H1 (cell line): Measurements from ENCODE around the gene PIWIL1. TPM values are rescaled to one million over a fixed set of nuclear protein-coding genes. Genes with fewer than 3 reads are reported as not detected.

Experiments
- CTCF ChIA-PET: fragments of 300-600 bp; sonication (Branson Sonifier 250); formaldehyde crosslinking; loops from one replicate; lab custom pipeline; 2021; ENCODE audit not compliant: partially characterized antibody; lab: Charles Lee
- POLR2A ChIA-PET: fragments of 300-600 bp; sonication (Branson Sonifier 250); formaldehyde crosslinking; loops from one replicate; lab custom pipeline; 2021; ENCODE audit warnings: inconsistent platforms; ENCODE audit not compliant: partially characterized antibody; lab: Charles Lee
- DNase-seq, 2 experiments: peaks; one replicate each; pipeline versions ENCODE4 v3.0.0 to v3.0.0-alpha.2; 2010 to 2022; ENCODE audit warnings: low spot score in 2 of 2, low read depth in 1 of 2, mixed read lengths in 1 of 2
- FAIRE-seq: peaks from 2 replicates; lab custom pipeline; 2011; peaks lifted over from hg19 to GRCh38; lab: Jason Lieb, UNC
- H2AFZ ChIP-seq: 2 replicates; pipeline ENCODE4 v1.8.1; 2012; ENCODE audit warnings: low read length, inconsistent platforms
- H2AK5ac ChIP-seq: 2 replicates; pipeline ENCODE4 v1.6.1; 2013; ENCODE audit warnings: low read depth, low read length
- H2BK120ac ChIP-seq: replicated peaks from 2 replicates; pipeline ENCODE3; 2013; ENCODE audit warnings: low read depth, low read length, inconsistent platforms
- H2BK12ac ChIP-seq: 2 replicates; pipeline ENCODE4 v1.6.1; 2013; ENCODE audit warnings: low read depth, low read length
- H2BK15ac ChIP-seq: 2 replicates; pipeline ENCODE4 v1.6.1; 2013; ENCODE audit warnings: low read length
- H2BK20ac ChIP-seq: 2 replicates; pipeline ENCODE4 v1.6.1; 2013; ENCODE audit warnings: low read length
- H2BK5ac ChIP-seq: 2 replicates; pipeline ENCODE4 v1.6.1; 2013; ENCODE audit warnings: low read depth, low read length
- H3K14ac ChIP-seq: 2 replicates; pipeline ENCODE4 v1.6.1; 2013; ENCODE audit warnings: inconsistent platforms; ENCODE audit not compliant: insufficient read length
- H3K18ac ChIP-seq: 2 replicates; pipeline ENCODE4 v1.6.1; 2013; ENCODE audit warnings: low read length; ENCODE audit errors: extremely low read depth
- H3K23ac ChIP-seq: 2 replicates; pipeline ENCODE4 v1.6.1; 2013; ENCODE audit warnings: inconsistent platforms; ENCODE audit not compliant: insufficient read length
- H3K23me2 ChIP-seq: 2 replicates; pipeline ENCODE4 v1.6.1; 2013; ENCODE audit warnings: low read depth, low read length
- H3K27ac ChIP-seq: 2 replicates; pipeline ENCODE4 v1.6.1; 2011; ENCODE audit warnings: low read depth, low read length, inconsistent platforms
- H3K27me3 ChIP-seq, 4 experiments: replicated peaks in 1 of 4; 1 replicate in 1 of 4; 2 replicates in 3 of 4; pipeline versions ENCODE4 v1.6.1 to v1.8.1; 2011 to 2013; ENCODE audit warnings: low read length in 3 of 4, mild to moderate bottlenecking in 3 of 4, inconsistent platforms in 2 of 4, mixed read lengths in 2 of 4, moderate library complexity in 1 of 4; ENCODE audit not compliant: control insufficient read depth in 3 of 4, insufficient read depth in 3 of 4; ENCODE audit errors: extremely low read depth in 1 of 4
- H3K36me3 ChIP-seq, 4 experiments: 2 replicates each; pipeline versions ENCODE4 v1.6.1 to v1.8.1; 2011 to 2013; ENCODE audit warnings: mild to moderate bottlenecking in 4 of 4, low read length in 3 of 4, moderate library complexity in 2 of 4, control low read depth in 1 of 4, inconsistent platforms in 1 of 4; ENCODE audit not compliant: insufficient read depth in 4 of 4, control insufficient read depth in 2 of 4
- H3K4ac ChIP-seq: replicated peaks from 2 replicates; pipeline ENCODE3; 2013; ENCODE audit warnings: low read length, low read depth, mixed read lengths, inconsistent platforms; ENCODE audit not compliant: insufficient read length
- H3K4me1 ChIP-seq, 4 experiments: replicated peaks in 1 of 4; 1 replicate in 1 of 4; 2 replicates in 3 of 4; pipeline versions ENCODE4 v1.6.1 to v1.8.1; 2011 to 2013; ENCODE audit warnings: low read length in 3 of 4, inconsistent platforms in 2 of 4, mixed read lengths in 1 of 4; ENCODE audit not compliant: insufficient read depth in 4 of 4, control insufficient read depth in 3 of 4
- H3K4me2 ChIP-seq, 2 experiments: 2 replicates each; pipeline versions ENCODE4 v1.6.1 to v1.8.1; 2011 to 2013; ENCODE audit warnings: low read depth in 2 of 2, low read length in 2 of 2, control low read depth in 1 of 2, inconsistent platforms in 1 of 2, mild to moderate bottlenecking in 1 of 2; ENCODE audit not compliant: insufficient read depth in 1 of 2
- H3K4me3 ChIP-seq, 4 experiments: fragments of 200-600, 300-600 bp in 1 of 4; sonication (generic), shearing (Covaris generic), sonication (Bioruptor Twin) in 1 of 4; 2 replicates each; pipeline versions ENCODE4 v1.5.1 to v1.8.1; 2011 to 2016; ENCODE audit warnings: low read length in 4 of 4, low read depth in 3 of 4, control low read depth in 2 of 4, inconsistent platforms in 2 of 4, mild to moderate bottlenecking in 2 of 4, mixed read lengths in 1 of 4, moderate library complexity in 1 of 4; ENCODE audit not compliant: insufficient read depth in 2 of 4; ENCODE audit errors: extremely low read depth in 1 of 4
- H3K56ac ChIP-seq: replicated peaks from 2 replicates; pipeline ENCODE3; 2013; ENCODE audit warnings: low read depth, mild to moderate bottlenecking, mixed read lengths, low read length, inconsistent platforms; ENCODE audit not compliant: insufficient read length
- H3K79me1 ChIP-seq: 2 replicates; pipeline ENCODE4 v1.6.1; 2013; ENCODE audit warnings: low read depth, low read length, control low read depth
- H3K79me2 ChIP-seq, 2 experiments: 2 replicates each; pipeline versions ENCODE4 v1.6.1 to v1.8.1; 2012 to 2013; ENCODE audit warnings: low read length in 2 of 2, mild to moderate bottlenecking in 2 of 2, inconsistent platforms in 1 of 2; ENCODE audit not compliant: insufficient read depth in 2 of 2, control insufficient read depth in 1 of 2
- H3K9ac ChIP-seq, 4 experiments: replicated peaks in 1 of 4; 1 replicate in 1 of 4; 2 replicates in 3 of 4; pipeline versions ENCODE4 v1.6.1 to v1.8.1; 2011 to 2013; ENCODE audit warnings: low read depth in 3 of 4, low read length in 3 of 4, control low read depth in 2 of 4, mild to moderate bottlenecking in 2 of 4, moderate library complexity in 2 of 4, inconsistent platforms in 1 of 4; ENCODE audit errors: extremely low read depth in 1 of 4
- H3K9me3 ChIP-seq, 2 experiments: 2 replicates each; pipeline versions ENCODE4 v1.6.1 to v1.8.1; 2012 to 2013; ENCODE audit warnings: mild to moderate bottlenecking in 2 of 2, moderate library complexity in 2 of 2, control low read depth in 1 of 2, inconsistent platforms in 1 of 2, low read depth in 1 of 2, low read length in 1 of 2, mixed read lengths in 1 of 2; ENCODE audit not compliant: insufficient read depth in 2 of 2
- H4K20me1 ChIP-seq, 2 experiments: replicated peaks in 1 of 2; 2 replicates each; pipeline versions ENCODE3 to v1.8.1; 2011 to 2013; ENCODE audit warnings: inconsistent platforms in 2 of 2, low read length in 2 of 2, mild to moderate bottlenecking in 1 of 2; ENCODE audit not compliant: insufficient read depth in 2 of 2, control insufficient read depth in 1 of 2
- H4K5ac ChIP-seq: 2 replicates; pipeline ENCODE4 v1.6.1; 2013; ENCODE audit warnings: low read length, low read depth, mixed read lengths, inconsistent platforms; ENCODE audit not compliant: insufficient read length
- H4K8ac ChIP-seq: 2 replicates; pipeline ENCODE4 v1.8.0; 2013; ENCODE audit warnings: mild to moderate bottlenecking, moderate library complexity, low read length, inconsistent platforms; ENCODE audit not compliant: insufficient read depth; ENCODE audit errors: extremely low read depth
- H4K91ac ChIP-seq: replicated peaks from 2 replicates; pipeline ENCODE3; 2013; ENCODE audit warnings: low read length, mixed read lengths, inconsistent platforms; ENCODE audit not compliant: insufficient read length
- BACH1 ChIP-seq: IDR thresholded peaks from 2 replicates; pipeline ENCODE4 v1.6.1; 2012; ENCODE audit warnings: low read length, improper control_type of control experiment
- CTCF ChIP-seq, 3 experiments: IDR thresholded peaks; 1 replicate in 2 of 3; 2 replicates in 1 of 3; pipeline versions ENCODE4 v1.5.1 to v1.6.1; 2011; ENCODE audit warnings: low read length in 3 of 3, mild to moderate bottlenecking in 3 of 3, inconsistent platforms in 2 of 3, low read depth in 1 of 3, moderate library complexity in 1 of 3; ENCODE audit not compliant: insufficient read depth in 1 of 3; ENCODE audit errors: control extremely low read depth in 1 of 3
- FOSL1 ChIP-seq: IDR thresholded peaks from 2 replicates; pipeline ENCODE4 v1.6.1; 2011; ENCODE audit warnings: mild to moderate bottlenecking, low read depth, low read length, moderate library complexity; ENCODE audit not compliant: insufficient read depth
- MAX ChIP-seq: IDR thresholded peaks from 2 replicates; pipeline ENCODE4 v1.6.1; 2012; ENCODE audit warnings: inconsistent platforms
- RAD21 ChIP-seq, 2 experiments: IDR thresholded peaks in 1 of 2; conservative IDR thresholded peaks in 1 of 2; 2 replicates each; pipeline ENCODE4 v1.6.1; 2011; ENCODE audit warnings: low read depth in 2 of 2, low read length in 2 of 2, improper control_type of control experiment in 1 of 2, inconsistent platforms in 1 of 2, mild to moderate bottlenecking in 1 of 2, moderate library complexity in 1 of 2
- WGBS, 2 experiments: shearing (Covaris generic) in 1 of 2; methylation state at CpG; one replicate each; pipeline versions ENCODE4 v1.1.6 to v1.1.7; 2013 to 2015; ENCODE audit warnings: low lambda C conversion rate in 2 of 2, mixed read lengths in 2 of 2, inconsistent platforms in 1 of 2, low coverage in 1 of 2, missing lambda C conversion rate in 1 of 2; ENCODE audit not compliant: insufficient replicate concordance in 2 of 2, insufficient coverage in 1 of 2, insufficient read length in 1 of 2; ENCODE audit errors: extremely low coverage in 1 of 2, missing lambda C conversion rate in 1 of 2; 5-methylcytosine and 5-hydroxymethylcytosine counted together
- polyA plus RNA-seq, 7 experiments: library from polyadenylated mRNA; depleted of rRNA in 3 of 7; stranded (reverse) in 5 of 7; unstranded in 2 of 7; fragments of >200 nt in 5 of 7; fragments of 200-250 nt in 2 of 7; gene quantifications; 1 replicate in 5 of 7; 2 replicates in 1 of 7; 4 replicates in 1 of 7; pipeline versions ENCODE4 v1.2.1 to v1.2.3, GENCODE V29; 2011 to 2013; ENCODE audit warnings: missing spikeins in 2 of 7, mixed read lengths in 2 of 7
- total RNA-seq: library from RNA; stranded (reverse); fragmentation: NEBNext Ultra II Directional; extraction: Animal tissue kit (Norgen Biotek cat#: 25700); gene quantifications from 2 replicates; pipeline ENCODE4 v1.2.1, GENCODE V29; 2021

PIWIL1 gene
- total and polyA plus RNA-seq, 2 of the 8 experiments (the other 6 are each of a cell fraction or from before 2014, with no cell fraction given), result not detected

DNA sequence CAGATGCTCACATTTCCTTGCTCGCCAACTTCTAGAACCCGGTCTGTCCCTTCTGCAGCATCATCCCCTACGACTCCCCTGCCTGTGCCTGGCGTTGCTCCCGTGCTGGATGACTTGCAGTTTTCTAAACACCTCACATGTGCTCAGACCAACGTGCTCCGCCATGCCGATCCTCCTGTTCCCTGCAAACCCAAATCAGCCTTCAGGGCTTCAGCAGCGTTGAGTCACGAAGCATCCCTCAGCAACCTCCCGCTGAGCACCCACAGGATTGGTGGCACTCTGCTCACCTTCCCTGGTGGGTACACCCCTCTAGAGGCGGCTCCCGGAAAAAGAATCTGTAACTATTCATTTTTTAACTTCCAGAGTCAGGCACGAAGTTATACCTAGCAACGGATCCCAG, 2.8 kb upstream of the PIWIL1 start:
- no peak for FAIRE-seq
- H3K18ac ChIP-seq, result no peak overlapping the region
- no peak overlapping the region for H3K23ac ChIP-seq
- no peak overlapping the region for H2AK5ac ChIP-seq
- H3K23me2 ChIP-seq, result no peaks in the 10 kb centered on the region
- H4K8ac ChIP-seq, result no peak overlapping the region; the same call in 1 of the 2 replicates
- H3K27ac ChIP-seq, result no peak overlapping the region
- no peak overlapping the region for H2AFZ ChIP-seq
- no peak overlapping the region for H3K4ac ChIP-seq
- no peaks in the 10 kb centered on the region for H3K79me2 ChIP-seq
- peaks cover 0 to 6% (median 2%) of the 10 kb centered on the region in 4 experiments; a peak in 3 of 7 replicates for H3K27me3 ChIP-seq
- H2BK5ac ChIP-seq, result no peak overlapping the region
- no peak overlapping the region for H3K9ac ChIP-seq
- H4K5ac ChIP-seq, result no peak overlapping the region
- POLR2A ChIA-PET, result no interaction called here
- no peak overlapping the region for H2BK20ac ChIP-seq
- H4K91ac ChIP-seq, result no peak overlapping the region
- no peak overlapping the region for H2BK120ac ChIP-seq
- no peaks in the 10 kb centered on the region for H3K79me1 ChIP-seq
- DNase-seq, result peak in 1 of 2 experiments; percentile 54
- H2BK12ac ChIP-seq, result 0 out of 2 replicates have a peak overlapping the region, but pooled peaks have one; percentile 7
- H3K36me3 ChIP-seq, result no peaks in the 10 kb centered on the region
- H4K20me1 ChIP-seq, result no peaks in the 10 kb centered on the region
- H3K4me3 ChIP-seq, result no peak overlapping the region
- CTCF ChIA-PET, result interaction anchor here (0.6 to 2.7 kb wide), 29 partner anchors 10 to 563 kb away, joined by 3 to 13 read pairs (median 4); no protein-coding TSS in a partner anchor
- H3K14ac ChIP-seq, result no peak overlapping the region
- 71% methylated on average over 15 of the region's 15 CpGs; no CpG with 5 or more reads in 1 of the 2 experiments for WGBS, 2 experiments
- peaks cover 0 to 7% (median 4%) of the 10 kb centered on the region in 4 experiments; a peak in 6 of 7 replicates for H3K4me1 ChIP-seq
- H3K56ac ChIP-seq, result no peak overlapping the region
- TF ChIP-seq RAD21 (IDR thresholded peaks at IDR 0.05 in 1 of 2, conservative IDR thresholded peaks at IDR 0.05 in 1 of 2; ENCODE audit: low read depth in 2 of 2, low read length in 2 of 2) (peak; percentile 44 to 54), BACH1 (peak; percentile 30; the same call in 1 of the 2 replicates), CTCF (IDR thresholded peaks at IDR 0.05; ENCODE audit: control extremely low read depth in 1 of 3, insufficient read depth in 1 of 3, low read depth in 1 of 3, low read length in 3 of 3) (peak; percentile 14 to 49 (median 25)), MAX (0 out of 2 replicates have a peak, but pooled peaks have one; percentile 8), FOSL1 (no peak)
- no peak overlapping the region for H3K4me2 ChIP-seq
- no peak overlapping the region for H2BK15ac ChIP-seq
- H3K9me3 ChIP-seq, result peaks cover 0 to 4% of the 10 kb centered on the region in 2 experiments; a peak in 1 of 4 replicates
